ENCODE results near the gene RUNX1.

GRCh38 chr21:34905218-34905537 lies 143.9 kb downstream of the RUNX1 start:
- TF ChIP-seq POLR2A (IDR thresholded peaks at IDR 0.05; ENCODE audit: low read depth, low read length) (no peak), POLR2AphosphoS5 (IDR thresholded peaks at IDR 0.05; ENCODE audit: low read depth, low read length) (no peak)
